Kasumi-1 (cell line): ENCODE data around the gene C3orf22.
"Not testable (repeated sequence)": the region's sequence is repeated elsewhere in the genome, so short reads cannot be mapped to it uniquely, and the experiment has no call there.

Experiments used
- DNase-seq, 2 experiments: peaks; one replicate each; lab custom pipeline; 2025; lab: John Stamatoyannopoulos, UW

The C3orf22 gene

DNA sequence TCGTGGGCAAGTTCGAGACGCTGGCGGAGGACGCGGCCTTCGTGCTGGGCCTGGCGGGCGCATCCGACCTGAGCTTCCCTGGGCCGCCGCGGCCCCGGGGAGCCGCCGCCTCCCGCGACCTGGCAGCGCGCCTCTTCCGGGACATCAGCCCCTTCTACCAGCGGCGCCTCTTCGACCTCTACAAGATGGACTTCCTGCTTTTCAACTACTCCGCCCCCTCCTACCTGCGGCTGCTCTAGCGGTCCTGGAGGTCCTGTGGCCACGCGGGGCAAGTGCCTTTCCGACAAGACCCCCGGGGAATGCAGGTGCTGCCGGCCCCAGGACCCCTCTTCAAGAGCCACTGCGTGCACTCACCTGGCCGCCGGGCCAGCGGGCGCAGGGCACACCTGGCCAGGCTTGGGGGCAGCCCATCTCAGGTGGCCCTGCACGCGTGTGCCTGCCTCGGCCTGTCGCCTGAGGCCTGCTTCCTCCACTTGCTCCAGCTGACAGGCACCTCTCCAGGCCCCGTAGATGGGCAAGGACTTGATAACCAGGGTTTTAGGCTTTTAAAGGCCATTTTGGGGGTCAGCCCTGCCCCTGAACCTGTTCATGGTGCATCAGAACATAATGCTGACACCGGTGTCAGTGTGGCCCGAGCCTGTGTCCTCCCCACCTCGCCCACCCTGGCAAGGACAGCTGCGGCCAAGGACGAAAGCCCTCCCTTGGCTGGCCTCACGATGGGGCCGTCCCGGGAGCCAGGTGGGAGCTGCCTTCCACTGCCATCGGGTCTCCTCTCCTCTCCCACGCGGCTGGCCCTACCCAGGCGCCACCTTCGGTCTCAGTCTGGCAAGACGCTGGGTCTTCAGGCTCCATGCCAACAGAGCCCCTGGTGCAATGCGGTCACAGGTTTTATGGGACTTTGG, 16.1 kb downstream of the C3orf22 start:
- DNase-seq: no peak

DNA sequence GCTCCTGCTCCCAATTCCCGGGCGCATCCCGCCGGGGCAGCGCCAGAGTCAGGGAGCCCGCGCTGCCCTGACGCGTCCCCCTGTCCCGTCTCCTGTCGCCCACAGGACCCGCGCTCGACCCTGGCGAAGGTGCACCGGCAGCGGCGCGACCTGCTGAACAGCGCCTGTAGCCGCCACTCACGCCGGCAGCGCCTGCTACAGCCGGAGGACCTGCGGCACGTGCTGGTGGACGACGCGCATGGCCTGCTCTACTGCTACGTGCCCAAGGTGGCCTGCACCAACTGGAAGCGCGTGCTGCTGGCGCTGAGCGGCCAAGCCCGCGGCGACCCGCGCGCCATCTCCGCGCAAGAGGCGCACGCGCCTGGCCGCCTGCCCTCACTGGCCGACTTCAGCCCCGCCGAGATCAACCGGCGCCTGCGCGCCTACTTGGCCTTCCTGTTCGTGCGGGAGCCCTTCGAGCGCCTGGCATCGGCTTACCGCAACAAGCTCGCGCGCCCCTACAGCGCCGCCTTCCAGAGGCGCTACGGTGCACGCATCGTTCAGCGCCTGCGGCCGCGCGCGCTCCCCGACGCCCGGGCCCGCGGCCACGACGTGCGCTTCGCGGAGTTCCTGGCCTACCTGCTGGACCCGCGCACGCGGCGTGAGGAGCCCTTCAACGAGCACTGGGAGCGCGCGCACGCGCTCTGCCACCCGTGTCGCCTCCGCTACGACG, 16.9 kb downstream of the C3orf22 start:
- DNase-seq: no peak

DNA sequence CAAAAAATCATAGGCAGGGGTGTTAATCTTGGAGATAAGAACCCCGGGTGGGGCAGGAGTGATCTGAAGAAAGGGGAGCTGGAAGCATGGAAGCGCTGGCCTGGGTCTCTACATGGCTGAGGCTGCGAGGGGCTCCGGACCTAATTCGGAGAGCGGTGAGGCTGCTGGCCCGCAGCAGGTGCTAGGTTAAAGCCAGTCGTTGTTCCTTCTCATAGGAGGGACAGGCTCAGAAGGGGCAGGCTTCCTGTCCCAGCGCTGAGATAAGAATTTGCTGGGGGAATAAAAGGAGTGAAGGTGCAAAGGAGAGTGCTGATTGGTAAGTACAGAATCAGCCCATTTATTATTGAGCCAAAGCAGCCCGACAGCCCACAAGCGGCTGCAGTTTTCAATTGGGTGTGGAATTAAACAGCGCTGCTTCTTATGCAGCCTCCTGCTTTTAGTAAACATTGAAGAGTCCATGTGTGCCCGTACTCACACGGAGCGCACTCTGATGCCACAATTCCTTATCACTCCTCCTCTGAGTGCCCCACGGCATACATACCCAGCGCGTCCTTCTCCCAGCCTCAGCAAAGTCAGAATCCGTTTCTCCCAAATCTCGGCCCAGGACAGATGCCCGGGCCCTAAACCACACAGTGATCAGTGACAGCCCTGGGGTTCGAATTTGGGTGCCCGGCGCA, 17.6 kb downstream of the C3orf22 start:
- DNase-seq: peak in 1 of 2 experiments; percentile 57

DNA sequence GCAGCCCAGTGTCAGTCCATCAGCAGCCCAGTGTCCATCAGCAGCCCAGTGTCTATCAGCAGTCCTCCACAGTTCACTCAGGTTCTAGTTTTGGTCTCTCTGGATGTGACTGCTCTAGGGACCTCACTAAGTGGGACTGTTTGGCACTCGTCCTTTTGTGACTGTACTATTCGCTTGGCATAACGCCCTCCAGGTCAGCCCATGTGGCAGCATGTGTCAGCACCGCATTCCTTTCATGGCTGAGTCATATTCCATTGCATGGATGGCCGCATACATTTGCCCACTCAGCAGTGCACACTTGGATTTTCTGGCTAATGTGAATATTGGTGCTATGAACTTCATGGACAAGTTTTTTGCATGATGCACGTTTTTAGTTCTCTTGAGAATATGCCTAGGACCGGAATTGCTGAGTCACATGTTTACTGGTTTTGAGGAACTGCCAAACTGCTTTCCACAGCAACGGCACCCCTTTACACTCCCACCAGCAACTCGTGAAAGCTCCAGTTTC, 18.3 kb downstream of the C3orf22 start:
- DNase-seq: peak; percentile 84 to 86

DNA sequence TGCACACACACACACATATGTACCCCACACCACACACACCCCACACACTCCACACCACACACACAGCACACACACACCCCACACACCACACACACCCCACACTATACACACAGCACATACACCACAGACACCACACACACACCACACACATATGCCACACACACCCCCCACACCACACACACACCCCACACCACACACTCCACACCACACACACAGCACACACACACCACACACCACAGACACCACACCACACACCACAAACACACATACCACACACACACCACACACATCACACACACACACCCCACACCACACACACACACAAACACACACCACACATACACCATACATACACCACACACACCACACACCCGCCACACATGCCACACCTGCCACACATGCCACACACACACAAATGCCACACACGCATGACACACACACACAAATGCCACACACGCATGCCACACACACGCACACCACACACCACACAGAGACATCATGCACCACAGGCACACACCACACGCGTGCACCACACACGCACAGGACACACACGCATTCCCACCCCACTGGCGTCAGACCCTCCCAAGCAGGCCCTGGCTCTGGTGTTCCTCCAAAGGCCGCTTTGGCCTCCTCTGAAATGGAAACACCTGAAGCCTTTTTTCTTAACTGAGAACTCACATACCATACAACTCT, 19.0 kb downstream of the C3orf22 start:
- no peak for DNase-seq

DNA sequence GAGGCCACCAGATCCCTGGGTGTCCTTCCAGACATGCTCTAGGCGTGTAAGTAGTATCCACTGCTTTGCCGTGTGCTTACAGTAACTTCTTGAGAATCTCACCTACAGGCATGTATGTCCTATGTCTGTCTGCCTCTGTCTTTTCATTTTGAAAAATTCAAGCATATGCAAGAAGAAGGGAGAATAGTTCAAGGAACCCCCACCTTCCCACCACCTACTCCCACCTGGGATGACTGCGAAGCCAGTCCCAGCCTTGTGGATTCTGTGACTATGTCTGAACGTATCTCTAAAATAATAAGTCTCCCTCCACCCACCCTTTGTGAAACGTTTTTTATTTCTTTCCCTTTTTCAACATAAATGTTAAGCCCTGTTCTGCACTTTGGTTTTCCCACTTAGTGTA, 19.8 kb downstream of the C3orf22 start:
- no peak for DNase-seq

DNA sequence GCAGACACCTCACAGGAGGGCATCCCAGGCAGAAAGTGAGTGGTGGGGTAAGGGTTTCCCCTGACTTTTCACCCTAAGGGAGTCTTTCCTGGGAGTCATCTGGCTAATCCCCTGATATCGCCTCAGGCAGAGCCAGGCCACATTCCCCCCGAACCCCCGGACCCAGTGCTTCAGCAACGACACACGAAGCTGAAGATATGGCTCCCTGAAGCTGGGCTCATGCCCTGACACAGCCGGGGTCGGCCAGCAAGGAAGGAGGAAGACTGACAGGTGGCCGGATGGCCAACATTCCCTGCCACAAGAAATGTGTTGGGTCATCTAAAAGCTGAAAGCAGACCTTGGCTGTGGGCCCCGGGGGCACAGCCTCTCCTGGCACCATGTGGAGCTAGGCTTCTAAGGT, 20.4 kb downstream of the C3orf22 start:
- no peak for DNase-seq

DNA sequence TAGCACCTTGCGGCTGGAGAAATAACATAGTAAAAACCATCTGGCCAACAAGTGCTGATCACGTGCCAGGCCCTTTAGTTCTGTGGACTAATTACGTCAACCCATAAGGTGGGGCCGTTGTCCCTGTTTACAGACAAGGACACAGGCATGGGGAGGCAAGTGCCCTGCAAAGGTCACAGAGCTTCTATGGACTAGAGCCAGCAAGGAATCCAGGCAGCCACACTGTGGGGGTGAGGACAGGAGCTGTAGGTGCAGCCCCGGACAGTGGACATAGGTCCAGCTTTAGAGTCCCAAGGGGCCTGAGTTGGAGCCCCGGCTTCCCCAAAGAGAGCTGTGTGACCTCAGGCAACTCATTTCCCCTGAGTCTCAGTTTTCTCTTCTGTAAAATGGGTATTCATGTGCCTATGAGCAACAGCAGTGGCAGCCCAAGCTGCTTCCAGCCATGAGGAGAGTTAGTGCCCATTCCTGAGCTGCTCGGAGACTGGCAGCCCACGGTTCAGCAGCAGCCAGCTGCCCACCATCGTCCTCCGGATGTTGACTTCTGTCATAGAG, 20.9 kb downstream of the C3orf22 start:
- DNase-seq: no peak

DNA sequence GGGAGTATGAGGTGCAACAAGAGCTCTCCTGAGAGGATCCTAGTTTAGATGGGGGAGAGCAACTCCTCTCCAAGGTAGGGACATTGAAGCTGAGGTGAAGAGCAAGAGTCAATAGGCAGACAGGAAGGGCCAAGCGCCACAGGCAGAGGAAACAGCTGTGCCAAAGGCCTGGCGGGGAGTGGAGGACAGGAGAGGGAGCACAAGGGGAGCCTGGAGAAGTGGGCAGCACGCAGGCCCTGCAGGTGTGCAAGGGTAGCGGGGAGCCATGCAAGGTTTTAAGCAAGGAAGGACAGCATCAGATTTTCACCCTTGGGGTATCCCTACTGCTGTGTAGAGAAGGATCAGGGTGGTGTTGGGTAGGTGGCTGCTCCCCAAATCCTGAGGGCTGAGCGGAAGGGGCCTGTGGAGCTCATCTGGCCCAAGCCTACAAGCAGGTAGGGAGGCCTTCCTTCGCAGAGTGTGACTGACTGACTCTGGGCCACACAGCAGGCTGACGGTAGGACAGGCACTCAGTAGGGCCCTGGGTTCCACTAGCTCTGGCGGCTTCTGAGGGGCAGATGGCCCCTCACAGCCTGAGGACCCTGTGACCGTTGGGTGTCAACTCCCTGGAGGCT, 21.5 kb downstream of the C3orf22 start:
- no peak for DNase-seq

DNA sequence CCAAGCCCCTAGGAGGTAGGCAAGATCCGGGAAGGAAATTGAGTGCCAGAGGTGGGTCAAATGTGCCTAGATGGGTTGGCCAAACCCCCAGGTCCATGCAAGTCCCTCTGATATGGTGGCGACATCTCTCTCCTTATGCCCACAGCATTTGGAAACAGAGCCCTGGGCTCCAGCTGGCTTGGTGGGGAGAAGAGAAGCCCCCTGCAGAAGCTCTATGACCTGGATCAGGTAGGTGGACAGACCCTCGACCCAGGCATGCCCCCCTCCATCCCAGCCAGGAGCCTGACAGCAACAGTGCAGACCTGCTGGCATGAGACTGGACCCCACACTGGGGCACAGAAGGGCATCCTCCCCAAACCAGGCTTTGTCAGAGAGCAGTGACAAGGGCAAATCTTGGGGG, 22.6 kb downstream of the C3orf22 start:
- no peak for DNase-seq

DNA sequence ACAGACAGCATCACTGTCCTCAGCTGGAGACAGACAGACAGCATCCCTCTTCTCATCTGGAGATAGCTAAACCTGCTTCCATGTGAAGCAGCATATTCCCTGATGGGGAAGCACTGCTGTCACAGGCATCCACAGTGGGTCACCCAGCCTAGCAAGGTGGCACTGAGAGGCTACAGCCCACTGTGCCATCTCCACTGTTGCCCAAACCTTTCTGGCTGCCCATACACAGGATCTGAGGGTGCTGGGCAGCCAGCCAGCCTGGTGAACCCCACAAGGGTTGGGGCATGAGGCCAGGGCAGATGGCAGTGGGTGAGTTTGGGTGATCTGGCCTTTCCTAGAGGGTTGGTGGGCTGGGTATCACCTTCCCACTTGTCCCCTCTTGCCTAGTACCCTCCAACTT, 23.1 kb downstream of the C3orf22 start:
- DNase-seq: no peak

DNA sequence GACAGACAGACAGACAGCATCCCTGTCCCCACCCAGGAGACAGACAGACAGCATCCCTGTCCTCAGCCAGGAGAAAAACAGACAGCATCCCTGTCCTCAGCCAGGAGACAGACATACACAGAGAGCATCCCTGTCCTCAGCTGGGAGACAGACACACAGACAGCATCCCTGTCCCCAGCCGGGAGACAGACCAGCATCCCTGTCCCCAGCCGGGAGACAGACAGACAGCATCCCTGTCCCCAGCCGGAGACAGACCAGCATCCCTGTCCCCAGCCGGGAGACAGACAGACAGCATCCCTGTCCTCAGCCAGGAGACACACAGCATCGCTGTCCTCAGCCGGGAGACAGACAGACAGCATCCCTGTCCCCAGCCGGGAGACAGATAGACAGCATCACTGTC, 24.0 kb downstream of the C3orf22 start:
- DNase-seq: not testable (repeated sequence)

DNA sequence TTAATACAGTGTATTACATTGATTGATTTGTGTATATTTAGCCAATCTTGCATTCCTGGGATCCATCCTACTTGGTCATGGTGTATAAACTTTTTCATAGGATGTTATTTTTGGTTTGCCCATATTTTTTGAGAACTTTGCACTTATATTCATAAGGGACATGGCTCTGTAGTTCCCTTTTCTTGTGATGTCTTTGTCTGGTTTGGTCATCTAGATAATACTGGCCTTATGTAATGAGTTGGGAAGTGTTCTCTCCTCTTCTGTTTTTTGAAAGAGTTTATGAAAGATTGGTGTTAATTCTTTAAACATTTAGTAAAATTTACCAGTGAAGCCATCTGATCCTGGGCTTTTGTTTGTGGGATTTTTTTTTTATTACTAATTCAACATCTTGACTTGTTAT, 25.2 kb downstream of the C3orf22 start:
- DNase-seq: no peak

DNA sequence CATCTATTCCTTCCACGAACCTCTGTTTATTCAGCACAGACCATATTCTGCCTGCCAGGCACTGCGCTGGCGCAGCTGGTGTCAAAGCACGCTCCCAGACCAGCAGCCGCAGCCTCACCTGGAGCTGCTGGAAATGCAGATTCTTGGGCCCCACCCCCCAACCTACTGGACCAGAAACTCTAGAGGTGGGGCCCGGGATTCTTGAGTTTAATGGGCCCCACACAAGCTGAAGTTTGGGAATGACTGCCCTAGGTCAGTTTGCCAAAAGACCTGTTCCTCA, 27.7 kb downstream of the C3orf22 start:
- no peak for DNase-seq

DNA sequence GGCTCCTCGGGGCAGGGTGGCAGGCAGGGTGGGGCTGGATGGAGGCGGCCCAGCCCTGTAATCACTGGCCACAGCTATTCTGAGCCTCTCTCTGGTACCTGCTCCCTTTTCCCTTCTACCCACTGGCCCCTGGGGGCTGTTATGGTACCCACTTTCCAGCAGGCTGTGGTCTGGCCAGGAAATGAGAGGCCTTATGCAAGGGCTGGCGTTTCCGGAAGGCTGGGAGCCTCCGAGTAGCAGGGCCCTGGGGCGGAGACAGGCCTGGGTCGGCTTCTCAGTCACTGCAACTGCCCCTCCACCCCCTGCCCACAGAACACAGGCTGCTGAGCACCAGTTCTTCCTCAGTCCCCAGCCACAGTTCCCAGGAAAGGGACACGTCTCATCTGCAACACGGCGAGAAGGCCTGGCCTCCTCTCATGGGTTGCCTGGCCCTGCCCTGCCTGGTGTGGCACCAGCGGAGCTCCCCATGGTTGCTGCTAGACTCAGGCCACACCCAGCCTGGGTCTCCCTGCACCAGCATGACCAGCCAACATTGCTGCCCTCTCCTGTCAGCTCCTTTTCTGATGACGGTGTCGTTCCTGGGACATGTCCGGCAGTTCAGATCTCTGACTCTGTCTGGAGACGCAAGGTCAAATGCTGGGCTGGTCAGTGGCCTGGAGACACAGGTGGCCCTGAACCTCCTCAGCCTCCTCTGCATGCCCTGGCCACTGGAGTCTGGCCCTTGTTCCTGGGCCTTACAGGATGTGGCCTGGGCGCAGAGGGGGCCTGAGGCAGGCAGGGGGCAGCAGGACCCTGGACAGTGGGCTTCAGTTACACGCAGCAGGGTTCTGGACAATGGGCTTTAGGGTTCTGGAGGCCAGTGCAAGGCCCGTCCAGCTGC, 28.3 kb downstream of the C3orf22 start:
- DNase-seq: peak; percentile 94 to 96

DNA sequence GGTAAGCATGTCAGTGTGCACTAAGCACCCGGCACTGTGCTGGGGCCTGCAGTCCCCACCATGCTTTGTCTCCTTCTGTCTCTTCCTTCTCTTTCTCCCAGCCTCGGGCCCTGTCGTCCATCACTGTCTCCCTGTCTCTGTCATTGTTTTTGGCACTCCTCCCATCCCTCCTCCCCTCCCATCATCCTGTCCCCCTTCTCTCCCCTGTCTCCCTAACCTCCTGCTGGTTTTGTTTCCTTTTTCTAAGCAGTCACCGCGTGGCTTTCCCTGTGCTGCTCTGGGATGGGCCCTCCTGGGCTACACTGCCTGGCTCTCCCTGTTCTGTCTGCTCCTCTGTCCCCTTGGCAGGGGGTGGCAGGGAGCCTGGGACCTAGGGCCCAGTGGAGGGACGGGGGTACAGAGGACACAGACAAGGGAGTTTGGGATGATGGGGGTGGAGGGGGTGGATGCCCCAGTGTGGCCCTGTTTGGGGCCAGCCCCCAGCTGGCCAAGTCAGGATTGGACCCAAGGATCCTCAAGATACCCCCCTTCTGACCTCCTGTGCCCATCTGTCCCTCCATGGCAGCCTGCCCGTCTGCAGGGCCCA, 29.1 kb downstream of the C3orf22 start:
- peak in 1 of 2 experiments; percentile 11 for DNase-seq

DNA sequence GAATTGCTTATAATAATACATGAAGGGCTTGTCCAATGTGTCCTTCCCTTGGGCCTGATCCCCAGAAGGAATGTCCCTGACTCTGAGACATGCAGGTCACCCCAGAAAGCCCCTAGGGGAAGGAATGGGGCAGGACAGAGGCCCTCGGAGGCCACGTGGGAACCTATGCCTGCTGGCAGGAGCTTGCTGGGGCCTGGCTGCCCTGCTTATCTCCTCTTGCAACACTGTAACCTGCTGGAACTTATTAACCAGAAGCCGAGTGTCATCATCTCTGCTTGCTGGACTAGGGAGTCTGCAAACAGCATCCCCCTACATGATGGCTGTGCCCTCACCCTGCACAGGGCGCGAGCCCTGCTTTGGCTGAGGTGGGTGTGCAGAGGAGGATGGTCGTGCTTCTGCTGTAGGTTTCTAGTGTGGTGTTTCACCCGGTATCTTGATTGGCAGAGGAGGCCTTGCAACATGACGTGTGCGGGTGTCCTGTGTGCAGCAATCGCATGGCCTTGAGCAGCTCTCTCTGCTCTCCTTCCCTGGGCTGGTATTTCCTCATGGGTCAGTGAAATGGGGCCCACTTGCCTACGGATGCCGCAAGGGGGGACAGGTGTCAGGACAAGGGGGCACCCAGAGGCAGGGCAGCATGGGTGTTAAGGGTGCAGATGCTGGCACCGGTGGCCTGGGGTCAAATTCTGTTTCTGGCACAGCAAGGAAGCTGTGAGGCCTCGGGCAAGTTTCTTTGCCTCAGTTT, 29.8 kb downstream of the C3orf22 start:
- peak; percentile 6 to 14 for DNase-seq

DNA sequence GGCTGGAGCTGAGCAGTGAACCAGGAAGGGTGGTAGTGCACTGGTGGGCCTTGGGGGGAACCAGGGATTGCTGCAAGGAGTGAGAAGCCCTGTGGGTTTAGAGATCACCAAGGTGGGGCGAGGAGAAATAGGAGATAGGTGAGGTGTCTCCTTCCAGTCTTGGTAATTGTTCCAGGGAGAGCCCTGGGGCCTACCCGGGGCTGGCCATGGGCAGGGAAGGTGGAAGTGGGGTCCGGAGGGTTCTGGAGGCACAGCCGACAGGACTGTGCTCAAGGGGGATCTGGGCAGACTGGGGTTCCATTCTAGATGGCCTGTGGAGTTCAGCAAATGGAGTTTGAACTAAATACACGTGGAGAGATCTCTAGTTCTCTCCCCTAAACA, 30.3 kb downstream of the C3orf22 start:
- DNase-seq: no peak

DNA sequence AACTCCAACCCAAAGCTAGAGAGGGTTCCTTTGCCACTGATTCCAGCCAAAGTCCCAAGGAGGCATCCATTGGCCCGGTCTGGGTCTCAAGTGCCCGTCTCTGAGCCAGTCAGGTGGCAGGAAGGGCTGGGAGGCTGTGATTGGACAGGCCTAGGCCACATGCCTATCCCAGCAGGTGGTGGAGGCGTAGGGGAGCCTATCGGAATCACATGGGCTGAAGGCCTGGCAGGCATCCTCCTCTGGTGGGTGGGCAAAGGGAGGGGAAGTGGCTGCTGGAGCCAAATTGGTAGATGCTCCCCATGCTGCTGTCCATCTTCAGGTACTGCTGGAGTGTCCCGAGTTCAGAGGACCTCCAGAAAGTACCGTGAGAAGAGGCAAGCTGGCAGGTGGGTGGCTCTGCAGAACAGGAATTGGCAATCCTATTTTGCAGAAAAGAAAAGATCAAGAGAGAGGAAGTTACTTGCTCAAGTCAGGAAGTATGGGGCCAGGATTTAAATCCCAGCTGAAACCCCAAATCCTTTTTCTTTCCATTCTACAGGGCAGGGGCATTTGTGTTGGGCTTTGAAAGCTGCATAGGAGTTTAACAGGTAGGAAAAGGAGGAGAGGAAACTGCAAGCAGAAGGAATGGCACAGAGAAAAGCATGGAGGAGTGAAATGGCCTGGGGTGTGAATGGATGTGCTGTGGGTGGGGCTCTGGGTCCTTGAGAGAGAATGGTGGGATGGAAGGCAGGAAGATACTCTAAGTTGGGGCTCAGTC, 31.1 kb downstream of the C3orf22 start:
- peak; percentile 35 to 51 for DNase-seq
